ENCODE measurements around the gene SCGB1C2.

GRCh38 chr17:151886-152859, 14.8 kb downstream of the SCGB1C2 start:
- TF ChIP-seq POLR2A (IDR thresholded peaks at IDR 0.05) (no peak), CTCF (IDR thresholded peaks at IDR 0.05) (no peak), POLR2AphosphoS5 (IDR thresholded peaks at IDR 0.05; ENCODE audit: insufficient read depth in 1 of 2, low read depth in 1 of 2) (no peak)
